Stimulated activated CD4-positive, alpha-beta T cell treated with anti-CD3 and anti-CD28 coated beads, Interleukin-15, amount 100 ng/mL, for 24 hours (primary cell): Measurements from ENCODE around the gene SASH3.

Source experiments
- DNase-seq: peaks from one replicate; pipeline ENCODE4 v3.0.0-alpha.2; 2020

SASH3 gene

DNA sequence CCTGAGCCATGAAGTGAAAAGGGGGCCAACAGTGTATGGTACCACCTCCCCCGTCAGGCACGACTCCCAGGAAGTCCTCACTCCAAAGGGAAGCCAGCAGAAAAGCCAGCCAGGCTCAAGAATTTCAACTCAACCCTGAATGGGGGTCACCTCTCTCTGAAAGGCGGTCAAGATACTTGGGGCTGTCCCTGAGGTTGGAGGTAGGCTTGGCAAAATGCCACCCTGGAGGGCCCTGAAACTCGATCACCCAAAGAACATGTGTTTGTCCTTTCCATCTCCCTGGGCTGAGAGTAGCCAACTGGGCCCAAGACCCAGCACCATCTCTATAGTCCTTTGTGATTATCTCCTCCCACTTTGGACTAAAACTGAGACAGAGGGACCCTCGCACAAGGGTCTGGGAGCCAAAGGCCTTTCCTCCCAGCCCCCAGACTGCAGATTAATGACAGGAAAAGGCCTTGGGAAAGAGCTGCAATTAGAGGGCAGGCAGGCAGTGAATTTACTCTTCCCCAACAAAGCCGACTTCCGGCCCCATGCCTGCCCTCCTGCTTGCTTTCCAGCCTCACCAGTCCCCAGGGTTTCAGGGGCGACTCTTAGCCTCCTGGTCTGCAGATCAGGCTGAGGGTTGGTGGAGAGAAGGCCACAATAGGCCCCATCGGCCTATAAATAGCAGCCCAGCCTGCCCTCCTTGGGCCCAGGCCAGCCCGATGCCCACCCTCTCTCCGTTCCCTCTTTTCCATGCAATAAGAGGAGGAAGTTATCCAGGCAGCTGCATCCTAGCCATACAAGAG lies 5.6 kb downstream of the SASH3 start:
- DNase-seq = no peak

DNA sequence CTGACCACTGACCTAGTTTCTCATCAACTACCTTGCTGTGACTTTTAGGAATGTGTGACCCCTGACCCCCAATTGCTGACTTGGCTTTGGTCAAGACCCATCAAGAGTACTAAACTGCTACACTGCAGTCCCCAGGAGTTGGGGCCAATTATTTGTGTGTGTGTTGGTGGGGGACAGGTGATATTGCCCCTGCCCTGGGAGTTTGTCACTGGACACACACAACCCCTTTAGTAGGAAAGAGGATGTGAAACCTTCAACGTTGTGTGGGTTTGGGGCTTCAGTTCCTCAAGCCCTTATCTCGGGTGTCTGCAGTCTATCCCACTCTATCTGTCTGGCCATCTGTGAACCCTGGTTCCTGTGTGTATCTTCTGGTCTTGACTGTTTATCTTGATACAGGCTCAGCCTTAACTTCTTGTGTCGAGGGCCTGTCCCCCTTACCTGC lies 6.5 kb downstream of the SASH3 start:
- DNase-seq = no peak

DNA sequence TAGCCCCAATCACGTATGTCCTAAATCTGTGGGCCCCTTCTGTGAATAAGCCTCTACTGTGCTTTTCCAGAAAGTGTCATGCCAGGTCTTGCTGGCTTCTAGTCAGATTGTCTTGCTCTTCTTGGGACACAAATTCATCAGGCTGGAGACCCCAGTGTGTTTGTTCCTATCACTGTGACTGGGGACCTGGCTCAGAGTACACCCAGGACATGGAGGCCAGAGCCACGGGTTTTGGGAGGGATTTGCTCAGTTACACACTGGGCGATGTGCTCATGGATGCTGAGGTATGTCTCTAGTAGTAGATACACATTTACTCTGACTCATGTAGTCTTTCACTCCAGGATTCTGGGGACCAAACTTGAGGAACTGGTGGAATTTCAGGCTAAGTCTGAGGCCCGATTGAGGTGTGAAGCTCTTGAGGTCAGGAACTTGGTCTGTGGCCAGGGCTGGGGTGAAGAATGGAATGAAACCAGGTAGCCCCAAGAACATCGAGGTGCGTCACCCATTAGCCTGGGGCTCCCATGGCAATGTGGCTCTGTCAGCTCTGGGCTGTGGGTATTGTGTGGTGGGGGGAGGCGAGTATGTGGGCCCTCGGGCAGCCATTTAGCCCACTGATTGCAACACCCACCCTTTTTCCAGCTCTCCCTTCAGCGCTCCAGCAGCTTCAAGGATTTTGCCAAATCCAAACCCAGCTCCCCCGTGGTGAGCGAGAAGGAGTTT lies 7.7 kb downstream of the SASH3 start:
- DNase-seq = no peak

DNA sequence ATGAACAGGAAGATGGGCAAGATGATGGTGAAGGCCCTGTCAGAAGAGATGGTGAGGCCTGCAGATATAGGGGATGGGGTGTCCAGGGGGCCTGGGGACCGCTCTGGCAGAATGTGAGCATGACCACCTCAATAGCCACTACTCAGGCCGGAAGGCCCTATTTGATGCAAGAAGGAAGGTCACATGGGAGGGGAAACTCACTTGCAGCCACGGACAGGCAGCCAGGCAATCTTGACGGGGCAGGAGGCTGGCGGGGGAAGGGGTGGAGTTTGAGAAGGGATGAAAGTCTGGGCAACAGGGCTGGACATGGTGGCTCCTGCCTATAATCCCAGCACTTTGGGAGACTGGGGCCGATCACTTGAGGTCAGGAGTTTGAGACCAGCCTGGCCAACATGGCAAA lies 8.8 kb downstream of the SASH3 start:
- no peak for DNase-seq

DNA sequence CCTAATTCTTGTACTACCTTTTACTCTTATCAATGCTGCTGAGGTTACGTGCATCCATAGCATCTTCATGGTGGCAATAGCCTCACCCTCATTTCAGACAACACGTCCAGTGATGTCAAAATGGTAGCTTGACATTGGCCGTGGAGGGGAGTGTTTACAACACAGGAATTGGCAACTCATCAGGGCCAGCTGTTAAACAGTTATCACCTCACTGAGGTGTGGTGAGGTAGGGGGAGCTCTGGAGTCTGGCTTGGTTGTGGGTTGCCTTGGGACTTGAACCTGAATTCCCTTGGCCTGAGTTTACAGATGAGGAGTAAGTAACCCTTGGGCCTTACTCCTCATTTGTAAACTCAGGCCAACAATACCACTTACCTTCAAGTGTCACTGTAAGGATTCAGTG lies 10.4 kb downstream of the SASH3 start:
- DNase-seq = no peak

DNA sequence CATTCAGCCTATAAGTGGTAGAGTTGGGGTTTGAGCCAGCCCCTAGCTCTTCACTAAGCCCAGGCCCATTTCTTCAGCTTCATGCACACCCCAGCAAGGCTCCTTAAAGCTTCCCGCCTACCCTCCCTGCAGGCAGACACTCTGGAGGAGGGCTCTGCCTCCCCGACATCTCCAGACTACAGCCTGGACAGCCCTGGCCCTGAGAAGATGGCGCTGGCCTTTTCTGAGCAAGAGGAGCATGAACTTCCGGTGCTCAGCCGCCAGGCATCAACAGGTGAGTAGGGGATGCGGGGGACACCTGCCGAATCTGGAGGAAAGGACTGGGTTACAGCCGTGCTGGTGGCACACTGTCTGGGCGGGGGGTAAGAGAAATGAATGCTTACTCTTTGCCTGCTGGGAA lies 11.1 kb downstream of the SASH3 start:
- DNase-seq = no peak

DNA sequence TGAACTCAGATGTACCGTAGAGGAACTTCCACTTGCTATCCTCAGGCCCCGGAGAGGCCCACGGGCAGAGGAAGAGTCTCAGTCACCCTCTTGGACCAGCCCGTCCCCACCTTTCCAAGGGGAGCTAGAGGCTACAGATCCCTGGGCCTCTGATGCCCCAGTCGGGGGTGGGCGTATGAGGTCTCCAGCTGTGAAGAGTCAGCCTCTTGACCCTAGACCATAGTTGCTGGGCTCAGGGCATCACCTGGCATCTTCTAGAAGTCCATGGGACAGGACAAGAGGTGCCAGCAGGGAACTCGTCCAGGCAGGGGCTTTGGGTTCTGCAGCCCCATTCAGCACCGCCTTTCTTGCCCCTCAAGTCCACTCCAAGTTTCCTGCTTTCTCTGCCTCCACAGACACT lies 11.6 kb downstream of the SASH3 start:
- no peak for DNase-seq

DNA sequence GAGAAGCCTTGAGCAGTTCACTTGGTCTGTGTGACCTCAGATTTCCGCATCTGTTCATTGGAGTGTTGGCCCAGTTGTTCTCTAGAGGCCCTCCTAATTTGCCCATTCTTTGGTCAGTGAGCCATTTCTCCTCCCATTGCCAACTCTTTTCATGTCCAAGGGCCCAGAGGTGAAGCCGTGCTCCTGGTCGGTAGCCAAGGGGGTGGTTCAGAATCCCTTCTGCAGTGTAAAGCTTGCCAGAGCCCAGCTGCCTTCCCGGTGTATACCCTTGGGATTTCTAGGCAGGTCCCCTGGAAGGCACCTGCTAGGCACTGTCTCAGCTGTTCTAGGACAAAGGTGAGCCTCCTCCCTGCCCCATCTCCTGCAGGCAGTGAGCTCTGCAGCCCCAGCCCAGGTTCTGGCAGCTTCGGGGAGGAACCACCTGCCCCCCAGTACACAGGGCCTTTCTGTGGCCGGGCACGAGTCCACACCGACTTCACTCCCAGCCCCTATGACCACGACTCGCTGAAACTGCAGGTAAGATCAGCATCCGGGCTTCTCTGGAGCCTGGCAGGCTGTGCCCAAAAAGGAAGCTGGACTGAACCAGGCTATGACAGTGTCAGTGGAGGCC lies 12.3 kb downstream of the SASH3 start:
- DNase-seq = no peak

DNA sequence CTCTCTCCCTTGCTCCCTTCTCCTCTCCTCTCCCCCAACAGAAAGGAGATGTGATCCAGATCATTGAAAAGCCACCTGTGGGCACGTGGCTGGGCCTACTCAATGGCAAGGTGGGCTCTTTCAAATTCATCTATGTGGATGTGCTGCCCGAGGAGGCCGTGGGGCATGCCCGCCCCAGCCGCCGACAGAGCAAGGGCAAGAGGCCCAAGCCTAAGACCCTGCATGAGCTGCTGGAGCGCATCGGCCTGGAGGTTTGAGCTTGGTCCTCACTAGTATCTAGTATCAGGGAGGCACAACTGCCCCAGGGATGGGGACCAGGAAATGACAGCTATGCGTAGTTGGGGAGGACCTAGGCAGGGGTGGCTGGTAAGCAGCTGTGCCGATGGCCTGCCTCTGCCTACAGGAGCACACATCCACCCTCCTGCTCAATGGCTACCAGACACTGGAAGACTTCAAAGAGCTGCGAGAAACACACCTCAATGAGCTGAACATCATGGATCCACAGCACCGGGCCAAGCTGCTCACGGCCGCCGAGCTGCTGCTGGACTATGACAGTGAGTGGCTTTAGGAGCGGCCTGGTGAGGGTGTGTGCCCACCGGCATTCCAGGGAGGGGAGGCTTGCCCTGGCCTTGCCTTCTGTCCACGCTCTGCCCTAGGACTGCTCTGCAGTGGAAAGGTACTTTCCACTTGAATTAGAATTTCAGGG lies 13.0 kb downstream of the SASH3 start:
- no peak for DNase-seq

DNA sequence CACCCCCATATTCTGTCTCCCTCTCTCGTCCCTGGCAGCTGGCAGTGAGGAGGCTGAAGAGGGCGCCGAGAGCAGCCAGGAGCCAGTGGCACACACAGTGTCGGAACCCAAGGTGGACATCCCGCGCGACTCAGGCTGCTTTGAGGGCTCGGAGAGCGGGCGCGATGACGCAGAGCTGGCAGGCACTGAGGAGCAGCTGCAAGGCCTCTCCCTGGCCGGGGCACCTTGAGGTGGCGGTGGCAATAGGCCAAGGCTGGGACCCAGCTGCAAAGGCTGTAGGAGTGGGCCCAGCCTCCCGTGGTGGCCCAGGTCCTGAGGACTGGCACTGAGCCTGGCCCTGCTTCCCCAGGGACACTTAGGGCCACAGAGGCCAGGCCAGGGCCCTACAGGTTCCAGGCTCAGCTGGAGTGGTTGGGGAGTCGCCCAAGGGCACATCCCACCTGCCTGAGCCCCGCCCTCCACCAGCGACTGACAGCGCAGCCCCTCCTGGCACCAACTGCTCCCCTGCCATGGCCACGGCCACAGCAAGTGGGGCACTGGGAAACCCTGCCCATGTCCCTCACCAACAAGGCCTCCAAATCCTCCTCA lies 13.9 kb downstream of the SASH3 start:
- DNase-seq = no peak

DNA sequence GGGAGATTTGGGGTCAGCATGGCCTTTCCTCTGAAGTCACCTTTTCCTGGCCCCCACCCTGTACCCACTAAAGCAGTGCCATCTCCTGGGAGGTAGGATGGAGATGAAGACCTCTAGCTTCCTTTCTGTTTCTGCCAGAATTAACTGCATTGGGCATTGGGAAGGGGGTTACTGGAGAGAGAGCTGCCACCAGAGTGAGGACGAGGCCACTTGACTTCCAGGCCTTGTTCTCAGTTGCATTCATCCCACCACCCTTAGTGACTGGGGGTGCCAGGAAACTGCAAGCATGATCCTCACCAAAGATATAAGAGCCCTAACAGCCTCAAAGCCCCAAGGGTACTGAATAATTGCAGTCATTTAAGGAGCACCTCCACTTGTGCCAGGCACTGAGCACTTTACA lies 15.8 kb downstream of the SASH3 start:
- no peak for DNase-seq

DNA sequence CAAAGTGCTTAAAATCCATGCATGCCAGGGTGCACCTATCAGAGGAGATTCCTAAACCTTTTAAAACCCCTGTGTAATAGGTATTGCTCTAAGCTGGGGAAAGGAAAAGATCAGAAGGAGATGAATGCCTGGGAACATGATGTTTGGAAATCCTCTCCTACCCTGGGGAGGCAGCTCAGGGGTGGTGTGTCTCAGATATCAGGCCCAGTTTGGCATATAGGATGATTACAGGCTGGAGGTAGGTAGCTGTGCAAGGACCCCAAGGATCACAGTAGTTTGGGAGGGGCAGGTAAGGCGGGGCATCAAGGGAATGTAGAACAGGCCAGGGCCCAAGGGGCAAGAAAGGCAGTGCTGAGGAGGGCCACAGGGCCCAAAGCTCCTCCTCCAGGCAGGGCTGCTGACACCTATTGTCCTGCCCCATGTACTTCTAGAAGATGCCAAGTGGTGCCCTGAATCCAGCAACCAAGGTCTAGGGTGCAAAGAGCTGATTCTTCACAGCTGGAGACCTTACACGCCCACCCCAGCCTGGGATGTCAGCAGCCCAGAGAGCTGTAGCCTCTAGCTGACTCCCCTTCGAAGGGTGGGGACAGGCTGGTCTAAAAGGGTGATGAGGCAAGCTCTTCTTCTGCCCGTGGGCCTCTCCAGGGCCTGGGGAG lies 17.6 kb downstream of the SASH3 start:
- no peak for DNase-seq

DNA sequence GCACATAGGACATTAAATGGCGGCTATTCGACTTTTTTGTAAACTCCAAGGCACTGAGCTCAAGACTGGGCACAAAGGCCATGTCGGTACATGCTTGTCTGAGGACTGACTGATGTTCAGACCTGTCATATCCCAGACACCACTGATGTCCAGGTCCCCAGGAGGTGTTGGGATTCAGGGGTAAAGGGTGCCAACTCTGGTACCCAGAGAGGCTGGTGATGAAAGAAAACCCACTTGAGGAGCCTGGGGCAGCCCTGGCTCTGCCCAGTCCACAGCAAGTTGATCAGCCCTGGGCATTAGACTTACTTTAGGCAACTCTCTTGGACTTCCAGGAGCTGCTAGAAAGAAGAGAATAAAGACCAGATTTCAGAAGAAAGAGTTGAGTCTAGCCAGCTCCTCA lies 18.7 kb downstream of the SASH3 start:
- no peak for DNase-seq

DNA sequence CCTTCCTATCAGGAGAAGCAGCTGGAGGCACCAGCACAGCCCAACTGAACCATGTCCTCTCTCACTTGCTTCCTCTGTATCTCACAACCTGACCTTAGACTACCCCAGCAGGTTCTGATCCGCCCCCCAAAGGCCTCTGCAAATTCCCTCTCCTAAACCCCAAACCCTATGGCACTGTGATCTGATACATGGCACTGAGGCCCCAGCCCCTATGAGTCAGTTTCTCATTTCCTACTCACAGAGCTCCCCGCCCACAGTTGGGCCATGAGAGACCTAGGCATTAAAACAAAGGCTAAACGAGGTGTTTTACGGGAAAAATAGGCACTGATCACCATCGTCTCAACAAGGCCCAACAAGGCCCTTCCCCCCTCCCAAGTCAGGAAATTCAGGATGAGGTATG lies 19.1 kb downstream of the SASH3 start:
- DNase-seq = peak; percentile 66

DNA sequence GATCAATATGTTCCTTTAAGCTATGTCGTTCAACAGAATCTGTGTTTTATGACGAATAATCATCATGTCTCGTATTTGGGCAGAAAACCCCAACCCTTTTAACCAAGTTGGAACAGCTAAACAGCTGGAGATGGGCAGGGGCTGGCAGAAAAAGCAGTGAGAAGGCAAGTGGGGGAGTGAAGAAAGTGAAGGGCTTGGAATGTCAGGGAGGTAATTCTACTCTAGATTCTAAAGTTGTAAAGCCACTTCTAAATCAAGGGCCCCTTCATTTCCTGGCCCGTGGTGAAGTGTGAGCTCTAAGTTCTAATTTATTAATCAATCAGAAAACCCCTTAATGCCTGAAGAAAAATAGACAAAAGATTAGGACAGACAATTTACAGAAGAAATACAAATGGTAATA lies 20.4 kb downstream of the SASH3 start:
- no peak for DNase-seq

DNA sequence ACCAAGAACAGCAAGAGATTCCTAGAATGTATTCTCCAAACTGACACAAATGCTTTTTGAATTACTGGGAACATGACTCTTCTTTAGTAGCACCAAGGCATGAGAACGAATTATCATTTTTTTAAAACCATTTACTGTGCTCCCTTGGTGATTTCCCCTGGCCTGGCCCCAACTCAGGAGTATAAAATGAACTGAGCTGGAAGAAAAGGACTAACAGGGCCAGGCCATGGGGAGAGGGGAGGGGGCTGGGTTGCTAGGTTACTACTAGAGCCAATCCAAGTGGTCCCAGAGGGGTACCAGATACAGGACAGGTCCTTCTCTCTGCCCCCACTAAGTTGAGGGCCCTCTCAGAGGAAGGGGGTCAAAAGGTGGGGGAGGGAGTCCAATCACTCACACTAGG lies 23.1 kb downstream of the SASH3 start:
- DNase-seq = no peak

DNA sequence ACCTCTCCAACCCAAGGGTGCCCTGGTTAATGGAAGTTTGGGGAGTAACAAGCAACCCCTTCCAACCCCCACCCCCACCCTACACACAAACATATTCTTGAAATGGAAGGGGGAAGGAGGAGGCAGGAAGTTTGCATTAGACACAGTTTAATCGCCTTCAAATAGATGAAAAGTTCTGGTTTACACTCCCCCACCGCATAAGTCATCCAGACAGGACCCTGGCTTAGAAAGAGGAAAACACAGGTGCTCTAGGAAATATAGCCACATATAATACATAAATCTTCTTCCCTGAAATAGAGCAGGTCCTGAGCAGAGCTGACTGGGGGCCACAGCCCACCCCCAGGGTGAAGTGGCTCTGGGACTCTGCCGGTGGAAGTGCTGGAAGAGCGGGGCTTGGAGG lies 25.1 kb downstream of the SASH3 start:
- DNase-seq = no peak

DNA sequence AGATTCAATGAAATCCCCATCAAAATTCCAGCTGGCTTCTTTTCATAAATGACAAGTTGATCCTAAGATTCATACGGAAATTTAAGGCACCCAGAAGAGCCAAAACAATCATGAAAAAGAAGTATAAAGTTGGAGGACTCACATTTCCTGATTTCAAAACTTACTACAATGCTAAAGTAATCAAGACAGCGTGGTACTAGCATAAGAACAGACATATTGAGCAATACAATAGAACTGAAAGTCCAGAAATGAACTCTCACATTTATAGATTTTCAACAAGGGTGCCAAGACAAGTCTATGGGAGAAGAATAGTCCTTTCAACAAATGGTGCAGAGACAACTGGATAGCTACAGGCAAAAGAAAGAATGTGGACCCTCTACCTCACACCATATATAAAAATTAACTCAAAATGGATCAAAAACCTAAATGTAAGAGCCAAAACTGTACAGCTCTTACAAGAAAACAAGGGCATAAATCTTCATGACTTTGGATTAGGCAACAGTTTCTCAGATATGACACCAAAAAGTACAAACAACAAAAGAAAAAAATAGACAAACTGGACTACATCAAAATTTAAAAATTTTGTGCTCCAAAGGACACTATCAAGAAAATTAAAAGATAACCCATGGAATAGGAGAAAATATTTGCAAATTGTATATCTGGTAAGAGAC lies 28.5 kb downstream of the SASH3 start:
- no peak for DNase-seq

DNA sequence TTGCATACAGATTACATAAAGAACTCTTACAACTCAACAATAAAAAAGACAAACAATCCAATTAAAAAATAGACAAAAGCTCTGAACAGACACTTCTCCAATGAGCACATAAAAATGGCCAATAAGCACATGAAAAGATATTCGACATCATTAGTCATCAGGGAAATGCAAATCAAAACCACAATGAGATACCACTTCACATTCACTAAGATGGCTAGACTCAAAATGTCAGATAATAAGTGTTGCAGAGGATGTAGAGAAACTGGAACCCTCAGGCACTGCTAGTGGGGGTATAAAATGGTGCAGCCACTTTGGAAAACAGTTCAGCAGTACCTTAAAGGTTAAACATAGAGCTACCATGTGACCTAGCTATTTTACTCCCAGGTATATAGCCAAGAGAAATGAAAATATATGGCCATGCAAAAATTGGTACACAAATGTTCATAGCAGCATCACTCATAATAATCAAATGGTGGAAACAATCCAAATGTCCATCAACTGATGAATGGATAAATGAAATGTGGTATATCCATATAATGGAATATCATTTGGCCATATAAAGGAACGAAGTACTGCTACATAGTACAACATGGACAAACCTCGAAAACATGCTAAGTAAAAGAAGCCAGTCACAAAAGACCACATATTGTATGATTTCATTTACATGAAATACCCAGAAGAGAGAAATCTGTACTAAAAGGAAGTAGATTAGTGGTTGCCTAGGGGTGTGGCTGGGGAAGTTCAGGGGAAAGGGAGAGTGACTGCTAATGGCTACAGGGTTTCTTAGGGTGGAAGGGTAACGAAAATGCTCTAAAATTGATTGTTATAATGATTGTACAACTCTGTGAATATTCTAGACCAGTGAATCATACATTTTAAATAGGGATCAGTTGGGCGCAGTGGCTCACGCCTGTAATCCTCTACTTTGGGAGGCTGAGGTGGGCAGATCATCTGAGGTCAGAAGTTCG lies 29.4 kb downstream of the SASH3 start:
- no peak for DNase-seq

DNA sequence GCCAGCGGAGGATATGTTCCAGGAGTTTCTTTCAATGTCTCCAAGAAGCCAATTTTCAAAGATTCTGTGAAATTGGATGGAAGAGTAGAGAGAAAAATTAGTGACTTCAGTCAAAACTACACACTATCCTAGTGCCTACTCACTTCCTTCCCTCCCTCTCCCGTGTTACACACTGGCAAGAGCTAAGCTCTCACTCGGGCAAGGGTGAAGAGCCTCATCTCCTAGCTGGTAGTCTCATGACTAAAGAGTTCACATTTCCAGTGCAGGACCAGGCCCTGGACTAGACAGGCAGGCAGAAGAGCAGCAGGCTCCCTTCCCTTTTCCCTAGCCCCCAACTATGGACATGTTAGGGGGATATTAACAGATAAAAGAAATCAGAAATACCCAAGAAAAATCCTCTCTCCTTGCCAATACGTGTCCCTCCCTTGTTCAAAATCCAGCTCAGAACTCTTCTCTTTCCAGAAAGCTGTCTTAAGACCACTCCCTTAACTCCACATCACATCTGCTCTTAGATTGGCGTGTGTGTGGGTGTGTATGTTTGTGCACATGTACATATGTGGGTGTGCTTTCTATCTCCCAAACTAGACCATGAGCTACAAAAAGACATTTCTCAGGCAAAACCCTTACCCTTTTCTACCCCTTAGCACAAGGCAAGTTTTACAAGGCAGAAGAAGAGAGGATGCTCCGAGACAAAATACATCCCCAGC lies 34.1 kb downstream of the SASH3 start:
- DNase-seq = no peak
